Mammary epithelial cell (primary cell): ENCODE results near the gene ARL10.

Experiments used
- EZH2 ChIP-seq: IDR thresholded peaks from 2 replicates; pipeline ENCODE4 v1.6.1; 2012; ENCODE audit warnings: low read length, inconsistent platforms, borderline replicate concordance
- TF ChIP-seq, protein P1 (sequence below), 2 donors: IDR thresholded peaks in 1 of 2; conservative IDR thresholded peaks in 1 of 2; 2 replicates each; pipeline ENCODE4 v1.5.1; 2011 to 2012; ENCODE audit warnings: inconsistent platforms in 2 of 2, low read length in 2 of 2, mild to moderate bottlenecking in 2 of 2, control low read depth in 1 of 2, low read depth in 1 of 2; ENCODE audit not compliant: insufficient read depth in 1 of 2; ENCODE audit errors: extremely low read depth in 1 of 2

GRCh38 chr5:176381979-176382378, 16.7 kb downstream of the ARL10 start:
- TF ChIP-seq, protein P1, sequence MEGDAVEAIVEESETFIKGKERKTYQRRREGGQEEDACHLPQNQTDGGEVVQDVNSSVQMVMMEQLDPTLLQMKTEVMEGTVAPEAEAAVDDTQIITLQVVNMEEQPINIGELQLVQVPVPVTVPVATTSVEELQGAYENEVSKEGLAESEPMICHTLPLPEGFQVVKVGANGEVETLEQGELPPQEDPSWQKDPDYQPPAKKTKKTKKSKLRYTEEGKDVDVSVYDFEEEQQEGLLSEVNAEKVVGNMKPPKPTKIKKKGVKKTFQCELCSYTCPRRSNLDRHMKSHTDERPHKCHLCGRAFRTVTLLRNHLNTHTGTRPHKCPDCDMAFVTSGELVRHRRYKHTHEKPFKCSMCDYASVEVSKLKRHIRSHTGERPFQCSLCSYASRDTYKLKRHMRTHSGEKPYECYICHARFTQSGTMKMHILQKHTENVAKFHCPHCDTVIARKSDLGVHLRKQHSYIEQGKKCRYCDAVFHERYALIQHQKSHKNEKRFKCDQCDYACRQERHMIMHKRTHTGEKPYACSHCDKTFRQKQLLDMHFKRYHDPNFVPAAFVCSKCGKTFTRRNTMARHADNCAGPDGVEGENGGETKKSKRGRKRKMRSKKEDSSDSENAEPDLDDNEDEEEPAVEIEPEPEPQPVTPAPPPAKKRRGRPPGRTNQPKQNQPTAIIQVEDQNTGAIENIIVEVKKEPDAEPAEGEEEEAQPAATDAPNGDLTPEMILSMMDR (conservative IDR thresholded peaks at IDR 0.05 in 1 of 2, IDR thresholded peaks at IDR 0.05 in 1 of 2; ENCODE audit: extremely low read depth in 1 of 2, insufficient read depth in 1 of 2, low read depth in 1 of 2, low read length in 2 of 2), result no peak
- no peak for TF ChIP-seq EZH2
